Activated naive CD4-positive, alpha-beta T cell treated with anti-CD3 and anti-CD28 coated beads for 36 hours (primary cell): ENCODE measurements around the gene ANKRD6. TPM values are rescaled to one million over a fixed set of nuclear protein-coding genes. Genes with fewer than 3 reads are reported as not detected.

Source experiments
- CTCF ChIA-PET: fragments of 350-600 bp; sonication (Branson Sonifier 250); formaldehyde crosslinking; loops from one replicate; lab custom pipeline; 2021; ENCODE audit warnings: antibody characterized with exemption; lab: Charles Lee
- DNase-seq: peaks from one replicate; pipeline ENCODE4 v3.0.0-alpha.2; 2020
- H3K27ac Mint-ChIP-seq: one replicate; pipeline ENCODE4 v1.8.0; 2021; ENCODE audit warnings: mild to moderate bottlenecking, mixed read lengths
- H3K27me3 Mint-ChIP-seq: one replicate; pipeline ENCODE4 v1.8.0; 2021; ENCODE audit warnings: low read depth, mixed read lengths
- H3K36me3 Mint-ChIP-seq: one replicate; pipeline ENCODE4 v1.8.0; 2021; ENCODE audit warnings: low read depth, mixed read lengths
- H3K4me1 Mint-ChIP-seq: one replicate; pipeline ENCODE4 v1.8.0; 2021; ENCODE audit warnings: low read depth, mixed read lengths
- H3K4me3 Mint-ChIP-seq: one replicate; pipeline ENCODE4 v1.8.0; 2021; ENCODE audit warnings: mild to moderate bottlenecking, moderate library complexity, mixed read lengths
- H3K9me3 Mint-ChIP-seq: one replicate; pipeline ENCODE4 v1.8.0; 2021; ENCODE audit warnings: mixed read lengths
- intact Hi-C: fragments of 100-400 bp; cut with micrococcal nuclease; formaldehyde crosslinking; loops from one replicate; pipeline ENCODE4 v1.15.1; 2023
- total RNA-seq, 2 experiments: library from RNA; stranded (reverse); gene quantifications; one replicate each; pipeline ENCODE4 v1.2.3, GENCODE V29; 2021

ANKRD6 gene
- total RNA-seq, 2 experiments from 2014 or later: 1.5 to 1.6 TPM

- Mint-ChIP-seq H3K4me1 (no peaks in the 10 kb centered on the region), H3K27ac (no peak overlapping the region), H3K4me3 (no peak overlapping the region), H3K27me3 (no peaks in the 10 kb centered on the region), H3K9me3 (no peaks in the 10 kb centered on the region), H3K36me3 (peaks cover 53% of the 10 kb centered on the region)
- intact Hi-C loops: no loop called here
- CTCF ChIA-PET: interaction anchor here (0.8 to 1.2 kb wide), 2 partner anchors 11 to 307 kb away, joined by 3 read pairs; no protein-coding TSS in a partner anchor
- DNase-seq: no peak
Measured at GRCh38 chr6:89679215-89680120, 246.5 kb downstream of the ANKRD6 start.

- intact Hi-C loops: no loop called here
- H3K36me3 Mint-ChIP-seq: peaks cover 57% of the 10 kb centered on the region
- H3K4me3 Mint-ChIP-seq: no peak overlapping the region
- H3K4me1 Mint-ChIP-seq: no peaks in the 10 kb centered on the region
- H3K9me3 Mint-ChIP-seq: no peaks in the 10 kb centered on the region
- DNase-seq: no peak
- no peak overlapping the region for H3K27ac Mint-ChIP-seq
- H3K27me3 Mint-ChIP-seq: no peaks in the 10 kb centered on the region
- CTCF ChIA-PET: no interaction called here
Measured at GRCh38 chr6:89680150-89680549, 247.2 kb downstream of the ANKRD6 start.

DNA sequence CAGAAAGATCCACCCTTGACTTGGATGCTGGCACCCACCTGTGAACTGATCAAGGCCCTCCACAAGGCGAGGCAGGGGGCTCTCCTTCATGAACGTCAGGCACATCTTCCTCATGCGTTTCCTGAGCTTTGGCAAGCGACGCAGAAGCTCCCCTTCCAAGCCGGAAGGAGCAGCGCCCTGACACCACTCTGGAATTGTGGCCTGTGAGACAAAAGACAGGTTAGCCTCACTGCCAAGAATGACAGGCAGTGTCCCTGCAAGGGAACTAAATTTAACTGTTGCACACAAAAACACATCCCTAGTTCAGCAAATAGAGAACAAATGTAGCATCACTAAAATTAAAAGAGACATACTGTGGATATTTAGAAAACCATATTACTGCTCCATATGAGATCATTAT lies 247.6 kb downstream of the ANKRD6 start:
- H3K36me3 Mint-ChIP-seq: peaks cover 56% of the 10 kb centered on the region

DNA sequence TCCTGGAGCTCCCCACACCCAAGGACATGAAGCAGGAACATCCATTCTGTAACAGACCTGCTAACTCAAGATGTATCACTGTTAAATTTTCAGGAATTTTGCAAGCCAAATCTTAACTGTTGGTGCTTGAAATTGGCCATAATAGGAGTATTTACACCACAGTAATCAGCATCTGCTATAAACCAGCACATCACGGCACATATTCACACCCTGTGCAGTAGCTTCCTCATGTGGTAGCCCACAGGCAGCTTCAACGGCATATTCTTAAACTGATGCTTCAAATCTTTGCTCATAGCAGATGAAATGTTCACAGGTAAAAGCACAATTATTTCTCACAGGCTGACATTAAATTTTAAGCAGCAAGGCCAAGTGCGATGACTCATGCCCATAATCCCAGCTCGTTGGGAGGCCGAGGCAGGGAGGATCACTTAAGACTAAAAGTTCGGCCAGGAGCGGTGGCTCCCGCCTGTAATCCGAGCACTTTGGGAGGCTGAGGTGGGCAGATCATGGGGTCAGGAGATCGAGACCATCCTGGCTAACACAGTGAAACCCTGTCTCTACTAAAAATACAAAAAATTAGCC lies 249.1 kb downstream of the ANKRD6 start:
- H3K27ac Mint-ChIP-seq: no peak overlapping the region
- DNase-seq: no peak
- peaks cover 55% of the 10 kb centered on the region for H3K36me3 Mint-ChIP-seq
- H3K9me3 Mint-ChIP-seq: no peaks in the 10 kb centered on the region
- intact Hi-C loops: no loop called here
- H3K4me3 Mint-ChIP-seq: no peak overlapping the region
- CTCF ChIA-PET: no interaction called here
- H3K4me1 Mint-ChIP-seq: no peaks in the 10 kb centered on the region
- H3K27me3 Mint-ChIP-seq: no peaks in the 10 kb centered on the region

More for the DNA sequence above, 247.6 kb downstream of the ANKRD6 start:
- H3K4me1 Mint-ChIP-seq: no peaks in the 10 kb centered on the region
- no peaks in the 10 kb centered on the region for H3K27me3 Mint-ChIP-seq
- no peaks in the 10 kb centered on the region for H3K9me3 Mint-ChIP-seq
- CTCF ChIA-PET: no interaction called here
- no peak overlapping the region for H3K27ac Mint-ChIP-seq
- no peak for DNase-seq
- intact Hi-C loops: no loop called here
- H3K4me3 Mint-ChIP-seq: no peak overlapping the region

- no peaks in the 10 kb centered on the region for H3K27me3 Mint-ChIP-seq
- no peak overlapping the region for H3K4me3 Mint-ChIP-seq
- H3K36me3 Mint-ChIP-seq: peaks cover 54% of the 10 kb centered on the region
- intact Hi-C loops: no loop called here
- H3K9me3 Mint-ChIP-seq: no peaks in the 10 kb centered on the region
- no peaks in the 10 kb centered on the region for H3K4me1 Mint-ChIP-seq
- DNase-seq: no peak
- no peak overlapping the region for H3K27ac Mint-ChIP-seq
- CTCF ChIA-PET: no interaction called here
Measured at GRCh38 chr6:89682991-89683390, 250.0 kb downstream of the ANKRD6 start.

Other genes with a start within 250 kb of the ANKRD6 start
- gene GABRR1, start 215.8 kb upstream of the ANKRD6 start, total RNA-seq: not detected
- gene GABRR2, start 117.9 kb upstream of the ANKRD6 start, total RNA-seq: not detected
- gene UBE2J1, start 80.4 kb upstream of the ANKRD6 start, total RNA-seq: 10 to 100 TPM; 10.8 to 10.9 TPM
- gene RRAGD, start 20.9 kb upstream of the ANKRD6 start, total RNA-seq: 10 to 100 TPM; 11.3 to 13.2 TPM
- gene LYRM2, start 205.6 kb downstream of the ANKRD6 start, total RNA-seq: 10 to 100 TPM; 15.8 to 18.3 TPM